Ovary (tissue), 9 donors: Measurements from ENCODE around the gene ZC3HAV1. TPM values are rescaled to one million over a fixed set of nuclear protein-coding genes. Genes with fewer than 3 reads are reported as not detected.
"Not testable (repeated sequence)": the region's sequence is repeated elsewhere in the genome, so short reads cannot be mapped to it uniquely, and the experiment has no call there.

ENCODE experiments used
- DNase-seq, 5 donors: peaks; one replicate each; pipeline ENCODE4 v3.0.0-alpha.2; 2019 to 2020
- H3K27ac ChIP-seq, 2 donors: fragments of 200-600 bp; one replicate each; pipeline versions ENCODE4 v1.5.1 to v1.8.0; 2019 to 2022
- H3K27me3 ChIP-seq: fragments of 200-600 bp; one replicate; pipeline ENCODE4 v1.8.0; 2022
- H3K36me3 ChIP-seq: fragments of 200-600 bp; sonication (generic); one replicate; pipeline ENCODE4 v1.5.1; 2019
- H3K4me1 ChIP-seq: one replicate; pipeline ENCODE4 v1.8.1; 2013; ENCODE audit warnings: mild to moderate bottlenecking, moderate library complexity; ENCODE audit not compliant: insufficient read depth
- H3K4me3 ChIP-seq: fragments of 200-600 bp; sonication (generic); one replicate; pipeline ENCODE4 v1.5.1; 2017
- H3K9me3 ChIP-seq, 2 donors: fragments of 200-600 bp in 1 of 2; sonication (generic) in 1 of 2; one replicate each; pipeline versions ENCODE4 v1.5.1 to v1.8.1; 2013 to 2019; ENCODE audit warnings: mild to moderate bottlenecking in 1 of 2, moderate library complexity in 1 of 2
- EP300 ChIP-seq: sonication (generic); formaldehyde crosslinking; IDR thresholded peaks from one replicate; pipeline ENCODE4 v1.6.1; 2017; ENCODE audit warnings: antibody characterized with exemption
- POLR2A ChIP-seq: fragments of 450-650 bp; IDR thresholded peaks from one replicate; pipeline ENCODE4 v1.6.1; 2017; ENCODE audit warnings: antibody characterized with exemption, mild to moderate bottlenecking, moderate library complexity
- WGBS, 3 donors: extraction: QIAGEN DNeasy Blood & Tissue Kit in 1 of 3; methylation state at CpG; one replicate each; pipeline versions ENCODE4 v1.1.5 to v1.1.7; 2013 to 2017; 5-methylcytosine and 5-hydroxymethylcytosine counted together
- intact Hi-C, 4 donors: fragments of 100-400 bp; cut with DNase I; formaldehyde crosslinking; loops; one replicate each; pipeline versions ENCODE4 v1.11.0 to v1.15.1; 2022 to 2023
- polyA plus RNA-seq, 2 donors: library from polyadenylated mRNA; stranded (reverse); fragments of 200-250 nt in 1 of 2; fragments of 350-450 nt in 1 of 2; fragmentation: Illumina TruSeq in 1 of 2; extraction: RNeasy Lipid Tissue Mini Kit (QIAGEN cat#74804) in 1 of 2; gene quantifications; one replicate each; pipeline ENCODE4 v1.2.3, GENCODE V29; 2013 to 2014
- total RNA-seq, 7 donors: library from RNA; depleted of rRNA in 2 of 7; stranded (reverse); fragments of >200 nt in 2 of 7; fragmentation: NEBNext Ultra II Directional in 3 of 7; extraction: Animal tissue kit (Norgen Biotek cat#: 25700) in 3 of 7; gene quantifications; one replicate each; pipeline versions ENCODE4 v1.1.0 to v1.2.4, GENCODE V29; 2016 to 2023
- TF ChIP-seq, protein P1 (sequence below), 3 donors: fragments of 450-650 bp in 2 of 3; fragments of 200-600 bp in 1 of 3; IDR thresholded peaks; one replicate each; pipeline versions ENCODE4 v1.5.1 to v1.8.0; 2016 to 2022; ENCODE audit warnings: antibody characterized with exemption in 3 of 3, mild to moderate bottlenecking in 1 of 3
- donor health status: DM: no; HTN: no; CAD: no; lungs with moderate emphysema.
- donor health status: DM: no; HTN: no; CAD: no.
- donor health status: Bipolar disorder and iron deficiency.
- donor health status: DM: yes; HTN: yes; CAD: no.
- donor health status: DM: no; HTN: no; CAD: no.
- donor health status: DM: yes; HTN: yes; CAD: no.

ZC3HAV1 gene
- total and polyA plus RNA-seq, 9 donors: 8.5 to 47.6 (median 25.0) TPM

DNA sequence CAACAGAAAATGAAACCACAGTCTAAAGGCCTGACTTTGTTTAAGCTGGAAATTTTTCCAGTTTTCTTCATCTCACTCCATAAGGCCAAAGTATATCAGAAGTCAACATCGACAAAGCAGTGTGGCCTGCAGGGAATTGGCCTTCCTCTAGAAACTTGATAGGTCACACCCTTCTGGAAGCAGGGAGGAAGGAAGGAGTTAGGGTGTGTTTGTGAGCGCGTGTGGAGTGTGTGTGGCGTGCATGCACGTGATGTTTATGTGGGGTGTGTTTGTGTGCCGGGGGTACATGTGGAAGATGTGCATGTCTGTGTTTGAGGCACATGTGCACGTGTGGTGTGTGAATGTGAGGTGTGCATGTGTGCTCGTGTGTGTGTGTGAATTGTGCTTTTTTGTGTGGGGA is 28.6 kb downstream of the ZC3HAV1 start:
- H3K27ac ChIP-seq: no peak overlapping the region
- DNase-seq: no peak
- intact Hi-C loops: no loop called here
- H3K36me3 ChIP-seq: no peaks in the 10 kb centered on the region
- TF ChIP-seq POLR2A (no peak), EP300 (no peak)
- TF ChIP-seq, protein P1, sequence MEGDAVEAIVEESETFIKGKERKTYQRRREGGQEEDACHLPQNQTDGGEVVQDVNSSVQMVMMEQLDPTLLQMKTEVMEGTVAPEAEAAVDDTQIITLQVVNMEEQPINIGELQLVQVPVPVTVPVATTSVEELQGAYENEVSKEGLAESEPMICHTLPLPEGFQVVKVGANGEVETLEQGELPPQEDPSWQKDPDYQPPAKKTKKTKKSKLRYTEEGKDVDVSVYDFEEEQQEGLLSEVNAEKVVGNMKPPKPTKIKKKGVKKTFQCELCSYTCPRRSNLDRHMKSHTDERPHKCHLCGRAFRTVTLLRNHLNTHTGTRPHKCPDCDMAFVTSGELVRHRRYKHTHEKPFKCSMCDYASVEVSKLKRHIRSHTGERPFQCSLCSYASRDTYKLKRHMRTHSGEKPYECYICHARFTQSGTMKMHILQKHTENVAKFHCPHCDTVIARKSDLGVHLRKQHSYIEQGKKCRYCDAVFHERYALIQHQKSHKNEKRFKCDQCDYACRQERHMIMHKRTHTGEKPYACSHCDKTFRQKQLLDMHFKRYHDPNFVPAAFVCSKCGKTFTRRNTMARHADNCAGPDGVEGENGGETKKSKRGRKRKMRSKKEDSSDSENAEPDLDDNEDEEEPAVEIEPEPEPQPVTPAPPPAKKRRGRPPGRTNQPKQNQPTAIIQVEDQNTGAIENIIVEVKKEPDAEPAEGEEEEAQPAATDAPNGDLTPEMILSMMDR (IDR thresholded peaks at IDR 0.05): no peak
- no peak overlapping the region for H3K4me3 ChIP-seq
- 82 to 85% (median 82%) methylated on average over 8 of the region's 8 CpGs for WGBS, 3 donors
- H3K4me1 ChIP-seq: peaks cover 2% of the 10 kb centered on the region
- H3K9me3 ChIP-seq: no peaks in the 10 kb centered on the region
- no peaks in the 10 kb centered on the region for H3K27me3 ChIP-seq

GRCh38 chr7:139079861-139080260 is 29.7 kb downstream of the ZC3HAV1 start:
- no peak for DNase-seq
- Histone ChIP-seq H3K4me1 (peaks cover 2% of the 10 kb centered on the region), H3K36me3 (no peaks in the 10 kb centered on the region), H3K27me3 (no peaks in the 10 kb centered on the region), H3K4me3 (no peak overlapping the region), H3K9me3 (no peaks in the 10 kb centered on the region), H3K27ac (no peak overlapping the region)
- 92 to 96% (median 94%) methylated on average over 15 of the region's 15 CpGs for WGBS, 3 donors
- TF ChIP-seq EP300 (no peak), POLR2A (no peak)
- TF ChIP-seq, protein P1 (IDR thresholded peaks at IDR 0.05): no peak
- intact Hi-C loops: loop anchor here in 1 of 4 donors (5.0 to 10.0 kb wide), 2 partner anchors 63 to 185 kb away; no protein-coding TSS in a partner anchor

DNA sequence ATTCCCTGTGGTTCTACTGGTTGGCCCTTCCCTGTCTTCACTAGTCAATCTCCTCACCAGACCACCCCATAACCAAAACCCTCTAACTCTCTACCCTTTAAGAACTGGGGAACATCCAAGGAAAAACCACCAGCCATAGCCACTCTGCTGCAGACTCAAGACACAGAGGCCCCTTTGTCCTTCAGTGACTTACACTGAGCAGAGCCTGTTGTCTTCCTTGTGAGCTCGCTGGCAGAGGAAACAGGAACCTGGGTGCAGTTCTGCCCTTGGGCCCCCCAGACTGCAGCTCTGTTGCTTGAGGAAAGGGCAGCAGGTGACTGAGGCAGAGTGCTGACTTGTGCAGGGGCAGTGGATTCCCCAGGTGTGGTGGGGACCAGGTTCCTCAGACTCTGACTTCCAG is 30.6 kb downstream of the ZC3HAV1 start:
- H3K27ac ChIP-seq: no peak overlapping the region
- no peaks in the 10 kb centered on the region for H3K9me3 ChIP-seq
- intact Hi-C loops: loop anchor here in 1 of 4 donors (5.0 to 10.0 kb wide), 2 partner anchors 62 to 184 kb away; no protein-coding TSS in a partner anchor
- no peak overlapping the region for H3K4me3 ChIP-seq
- no peak for DNase-seq
- no peaks in the 10 kb centered on the region for H3K27me3 ChIP-seq
- TF ChIP-seq, protein P1 (IDR thresholded peaks at IDR 0.05): no peak
- TF ChIP-seq POLR2A (no peak), EP300 (no peak)
- peaks cover 2% of the 10 kb centered on the region for H3K4me1 ChIP-seq
- 92 to 94% (median 94%) methylated on average over 1 of the region's 1 CpG for WGBS, 3 donors
- no peaks in the 10 kb centered on the region for H3K36me3 ChIP-seq

DNA sequence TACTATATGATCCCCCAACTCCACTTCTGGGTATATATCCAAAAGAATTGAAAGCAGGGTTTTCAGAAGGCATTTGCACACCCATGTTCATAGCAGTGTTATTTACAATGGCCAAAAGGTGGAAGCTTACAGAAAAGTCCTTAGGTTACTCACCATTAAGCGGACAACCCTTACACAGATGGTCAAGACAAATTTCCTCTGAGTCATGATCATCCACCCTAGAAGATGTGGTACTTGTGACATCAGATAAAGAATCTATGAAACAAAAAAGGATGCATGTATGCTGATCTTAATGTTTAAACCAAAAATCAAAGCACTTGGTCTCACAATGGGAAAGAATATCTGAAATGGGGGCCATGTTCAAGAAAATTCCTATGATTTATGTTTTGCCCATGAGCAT is 31.1 kb downstream of the ZC3HAV1 start:
- WGBS, 3 donors: 97% methylated on average over 1 of the region's 1 CpG

GRCh38 chr7:139077706-139078105 is 31.8 kb downstream of the ZC3HAV1 start:
- not testable (repeated sequence) for H3K4me3 ChIP-seq, H3K27me3 ChIP-seq, H3K36me3 ChIP-seq, DNase-seq, H3K9me3 ChIP-seq, H3K27ac ChIP-seq, H3K4me1 ChIP-seq
- intact Hi-C loops: loop anchor here in 1 of 4 donors (5.0 to 10.0 kb wide), 2 partner anchors 60 to 183 kb away; no protein-coding TSS in a partner anchor
- WGBS, 3 donors: 79 to 87% (median 84%) methylated on average over 5 of the region's 5 CpGs

More for the DNA sequence above, 31.1 kb downstream of the ZC3HAV1 start:
- no peaks in the 10 kb centered on the region for H3K9me3 ChIP-seq
- H3K27me3 ChIP-seq: no peaks in the 10 kb centered on the region
- intact Hi-C loops: loop anchor here in 1 of 4 donors (5.0 to 10.0 kb wide), 2 partner anchors 61 to 184 kb away; no protein-coding TSS in a partner anchor
- no peak for TF ChIP-seq POLR2A
- TF ChIP-seq, protein P1 (IDR thresholded peaks at IDR 0.05): no peak
- no peak for TF ChIP-seq EP300
- H3K4me1 ChIP-seq: peaks cover 2% of the 10 kb centered on the region
- no peaks in the 10 kb centered on the region for H3K36me3 ChIP-seq
- DNase-seq: no peak
- no peak overlapping the region for H3K27ac ChIP-seq
- H3K4me3 ChIP-seq: no peak overlapping the region
